ENCODE results near the gene RPS24.

Gene RPS24

GRCh38 chr10:78028438-78029268 lies 5.0 kb upstream of the RPS24 start:
- no peak for DNase-seq

DNA sequence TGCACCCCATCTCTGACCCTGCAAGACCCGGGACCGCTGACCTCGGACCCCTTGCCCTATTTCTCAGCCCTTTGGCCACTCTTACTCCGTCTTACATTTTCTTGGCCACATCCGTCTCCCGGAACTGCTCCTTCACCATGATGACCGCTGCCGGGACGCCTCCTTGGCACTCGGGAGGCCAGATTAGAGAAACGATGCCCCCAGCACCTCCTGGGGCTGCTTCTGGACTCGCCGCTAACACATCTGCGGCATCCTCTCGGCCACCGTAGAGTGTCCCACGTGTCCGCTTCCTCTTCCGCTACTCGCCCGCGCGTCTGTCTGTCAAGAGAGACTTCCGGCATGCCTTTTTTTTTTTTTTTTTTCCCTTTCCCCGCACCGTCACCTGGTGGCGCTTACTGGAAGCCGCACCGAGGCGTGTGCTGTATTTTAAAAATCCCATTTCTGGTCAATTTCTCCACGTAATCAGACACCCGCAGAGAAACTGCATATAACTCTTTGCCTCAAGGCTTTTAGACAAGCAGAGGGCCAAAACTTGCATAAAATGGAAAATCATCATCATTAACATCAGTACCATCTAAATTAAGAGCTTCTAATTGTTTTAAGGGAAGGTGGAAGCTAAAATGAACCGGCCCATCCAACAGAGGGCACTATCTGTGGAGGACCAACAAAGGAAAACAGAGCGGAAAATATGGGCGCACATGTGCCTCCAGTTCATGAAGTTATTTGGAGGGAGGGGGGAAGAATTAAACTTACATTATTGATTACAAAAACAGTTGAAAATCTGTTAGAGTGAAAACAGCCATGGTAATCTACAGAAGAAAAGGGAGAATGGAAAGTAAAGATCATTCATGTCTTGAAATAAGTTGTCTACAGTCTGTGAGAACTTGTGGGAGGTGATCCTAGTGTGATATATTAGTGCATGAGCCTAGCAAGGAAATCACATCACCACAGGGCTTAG lies 4.1 kb upstream of the RPS24 start, which contains the start of gene POLR3A:
TSS of gene POLR3A (minus strand) at position 247 of the 958 bp plus-strand sequence. CDS start at position 139, 108 bp downstream.
- peak; percentile 94 for DNase-seq

- DNase-seq: no peak
These were observed 351 bp upstream of the RPS24 start for GRCh38 chr10:78033387-78033636.

DNA sequence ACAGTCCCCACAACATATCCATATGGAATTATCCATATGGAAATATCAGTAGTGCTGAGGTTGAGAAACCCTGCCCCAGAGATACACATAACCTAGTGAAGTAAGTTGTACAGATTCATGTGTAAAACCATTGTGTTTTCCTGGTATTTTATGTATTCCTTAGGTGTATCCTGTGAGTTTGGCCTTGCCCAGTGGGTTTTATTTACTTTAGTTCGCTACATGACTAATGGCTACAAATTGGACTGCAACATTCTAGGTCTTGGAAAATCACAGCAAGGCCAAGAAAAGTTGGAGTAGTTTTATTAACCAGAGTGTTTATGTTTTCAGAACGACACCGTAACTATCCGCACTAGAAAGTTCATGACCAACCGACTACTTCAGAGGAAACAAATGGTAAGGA lies 1.4 kb downstream of the RPS24 start:
- DNase-seq: no peak

- DNase-seq: no peak
These were observed 1.8 kb downstream of the RPS24 start for GRCh38 chr10:78035437-78035836.

DNA sequence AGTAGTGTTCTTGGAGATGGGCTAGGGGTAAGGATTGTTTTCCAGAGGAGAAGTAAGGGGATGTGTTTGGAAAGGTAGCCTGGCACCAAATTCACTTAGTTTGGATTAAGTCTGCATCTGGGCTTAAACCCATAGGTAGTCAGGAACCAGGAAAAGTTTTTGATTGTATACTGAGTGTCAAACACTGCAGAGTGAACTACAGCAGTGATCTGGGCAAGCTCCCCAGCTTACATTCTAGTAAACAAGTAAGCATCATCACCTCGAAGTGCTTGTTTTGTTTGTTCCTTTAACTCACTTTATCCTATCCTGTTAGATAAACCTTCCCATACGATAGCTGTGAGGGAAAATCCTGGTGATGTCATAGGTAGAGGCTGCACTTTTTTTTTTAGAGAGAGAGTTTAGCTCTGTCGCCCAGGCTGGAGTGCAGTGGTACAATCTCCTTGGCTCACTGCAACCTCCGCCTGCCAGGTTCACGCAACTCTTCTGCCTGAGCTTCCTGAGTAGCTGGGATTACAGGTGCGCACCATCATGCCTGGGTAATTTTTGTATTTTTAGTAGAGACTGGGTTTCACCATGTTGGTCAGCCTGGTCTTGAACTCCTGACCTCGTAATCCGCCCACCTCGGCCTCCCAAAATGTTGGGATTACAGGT lies 2.4 kb downstream of the RPS24 start:
- no peak for DNase-seq

- DNase-seq: no peak
These were observed 4.4 kb downstream of the RPS24 start for GRCh38 chr10:78038105-78038504.

- DNase-seq: no peak
These were observed 5.3 kb downstream of the RPS24 start for GRCh38 chr10:78038791-78039547.

- no peak for DNase-seq
These were observed 6.1 kb downstream of the RPS24 start for GRCh38 chr10:78039743-78040142.

DNA sequence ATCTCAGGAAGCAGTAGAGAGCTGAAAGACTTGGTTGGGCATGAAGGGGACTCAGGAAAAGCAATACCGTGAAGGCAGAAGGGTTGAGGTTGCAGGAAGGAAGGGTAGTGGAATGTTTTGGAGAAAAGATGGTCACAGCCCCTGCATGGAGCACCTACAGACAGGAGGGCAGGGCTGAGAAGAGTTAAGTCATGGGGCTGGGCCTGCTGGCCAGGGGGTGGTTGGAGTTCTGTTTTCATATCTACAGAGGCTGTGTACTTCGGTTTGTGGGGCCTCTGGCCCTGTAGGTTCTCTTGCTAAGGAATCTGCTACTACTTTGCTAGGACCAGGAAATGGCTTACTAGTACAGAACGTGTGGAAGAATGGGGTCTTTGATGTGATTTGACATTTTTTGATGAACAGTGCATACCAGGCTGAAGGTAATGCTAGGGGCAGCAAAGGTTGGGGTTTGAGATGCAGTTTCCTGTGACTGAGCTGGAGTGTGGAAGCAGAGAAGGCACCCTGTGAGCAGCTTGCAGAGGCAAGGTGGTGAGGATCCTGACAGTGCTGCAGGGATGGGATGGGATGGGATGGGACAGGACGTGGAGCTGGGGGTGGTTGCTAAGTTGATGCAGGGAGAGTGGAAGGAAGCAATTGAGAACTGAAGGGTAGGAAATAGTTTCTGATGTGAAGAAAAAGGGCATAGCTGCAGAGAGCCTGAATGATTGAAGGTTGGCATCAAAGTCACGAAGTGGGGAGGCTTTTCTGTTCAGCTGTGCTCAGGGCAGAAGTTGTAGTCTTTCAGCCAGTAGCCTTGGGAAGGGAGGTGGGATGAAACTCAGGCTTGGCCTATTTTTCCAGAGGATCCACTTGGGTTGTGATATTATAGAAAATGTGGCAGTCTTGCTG lies 7.8 kb downstream of the RPS24 start:
- no peak for DNase-seq

GRCh38 chr10:78042058-78042751 lies 8.5 kb downstream of the RPS24 start:
- DNase-seq: no peak

DNA sequence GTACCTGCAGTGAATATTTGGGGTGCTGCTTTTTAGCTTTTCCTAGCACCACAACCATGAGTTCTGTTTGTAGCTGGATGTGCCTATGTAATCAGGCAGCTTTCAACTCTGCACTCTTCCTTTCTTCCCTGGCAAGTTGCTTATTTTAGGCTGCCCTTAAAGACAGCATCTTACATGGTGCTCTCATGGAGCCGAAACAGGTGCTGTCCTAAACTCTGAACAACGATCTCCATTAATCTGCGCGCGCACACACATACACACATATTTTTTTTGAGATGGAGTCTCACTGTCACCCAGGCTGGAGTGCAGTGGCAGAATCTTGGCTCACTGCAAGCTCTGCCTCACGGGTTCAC lies 9.1 kb downstream of the RPS24 start:
- DNase-seq: no peak

DNA sequence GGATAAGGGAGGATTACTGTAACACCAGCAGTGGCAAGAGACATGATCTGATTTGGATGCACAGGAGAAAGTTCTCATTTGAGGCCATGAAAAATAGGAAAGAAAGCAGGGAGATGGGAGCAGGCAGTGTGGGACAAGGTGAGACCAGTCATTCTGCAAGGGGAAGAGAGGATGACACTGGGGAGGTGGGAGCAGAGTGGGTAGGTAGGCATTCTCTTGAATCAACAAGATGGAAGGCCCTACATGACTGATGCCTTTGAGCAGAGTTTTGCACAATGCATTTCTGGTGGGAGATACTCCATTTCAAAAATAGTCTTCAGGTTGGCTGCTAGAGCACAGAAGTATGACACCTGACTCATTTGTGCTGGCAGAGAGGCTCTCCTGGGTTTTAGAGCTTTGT lies 10.5 kb downstream of the RPS24 start:
- DNase-seq: no peak

GRCh38 chr10:78044699-78045098 lies 11.0 kb downstream of the RPS24 start:
- DNase-seq: no peak

GRCh38 chr10:78045237-78045636 lies 11.6 kb downstream of the RPS24 start:
- no peak for DNase-seq

DNA sequence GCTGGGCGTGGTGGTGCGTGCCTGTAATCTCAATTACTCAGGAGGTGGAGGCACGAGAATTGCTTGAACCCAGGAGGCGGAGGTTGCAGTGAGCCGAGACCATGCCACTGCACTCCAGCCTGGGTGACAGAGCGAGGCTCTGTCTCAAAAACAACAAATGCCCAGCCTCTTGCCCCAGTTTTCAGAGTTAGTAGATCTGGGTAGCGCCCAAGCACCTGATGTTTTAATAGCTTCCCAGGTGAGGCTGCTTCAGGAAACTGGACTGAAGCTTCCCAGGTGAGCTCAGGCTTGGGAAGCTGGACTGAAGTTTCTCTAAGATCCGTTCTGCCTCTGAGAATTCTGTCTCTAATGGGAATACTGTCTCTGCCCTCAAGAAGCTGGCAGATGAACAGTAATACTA lies 12.2 kb downstream of the RPS24 start:
- no peak for DNase-seq

DNA sequence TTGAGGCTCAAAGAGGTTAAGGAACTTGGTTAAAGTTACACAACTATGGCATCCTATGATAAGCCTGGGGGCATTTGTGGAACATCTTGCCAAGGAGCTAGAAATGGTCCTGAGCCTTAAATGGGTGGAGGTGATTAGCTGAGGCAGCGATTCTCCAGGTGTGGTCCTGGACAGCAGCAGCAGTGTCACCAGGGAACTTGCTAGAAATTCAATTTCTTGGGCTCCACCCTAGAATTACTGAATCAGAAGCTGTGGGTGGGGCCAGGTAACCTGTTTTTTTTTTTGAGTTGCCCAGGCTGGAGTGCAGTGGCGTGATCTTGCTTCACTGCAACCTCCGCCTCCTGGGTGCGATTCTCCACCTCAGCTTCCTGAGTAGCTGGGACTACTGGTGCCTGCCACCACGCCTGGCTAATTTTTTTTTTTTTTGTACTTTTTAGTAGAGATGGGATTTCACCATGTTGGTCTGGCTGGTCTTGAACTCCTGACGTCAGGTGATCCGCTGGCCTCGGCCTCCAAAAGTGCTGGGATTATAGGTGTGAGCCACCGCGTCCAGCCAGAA lies 13.1 kb downstream of the RPS24 start:
- no peak for DNase-seq

DNA sequence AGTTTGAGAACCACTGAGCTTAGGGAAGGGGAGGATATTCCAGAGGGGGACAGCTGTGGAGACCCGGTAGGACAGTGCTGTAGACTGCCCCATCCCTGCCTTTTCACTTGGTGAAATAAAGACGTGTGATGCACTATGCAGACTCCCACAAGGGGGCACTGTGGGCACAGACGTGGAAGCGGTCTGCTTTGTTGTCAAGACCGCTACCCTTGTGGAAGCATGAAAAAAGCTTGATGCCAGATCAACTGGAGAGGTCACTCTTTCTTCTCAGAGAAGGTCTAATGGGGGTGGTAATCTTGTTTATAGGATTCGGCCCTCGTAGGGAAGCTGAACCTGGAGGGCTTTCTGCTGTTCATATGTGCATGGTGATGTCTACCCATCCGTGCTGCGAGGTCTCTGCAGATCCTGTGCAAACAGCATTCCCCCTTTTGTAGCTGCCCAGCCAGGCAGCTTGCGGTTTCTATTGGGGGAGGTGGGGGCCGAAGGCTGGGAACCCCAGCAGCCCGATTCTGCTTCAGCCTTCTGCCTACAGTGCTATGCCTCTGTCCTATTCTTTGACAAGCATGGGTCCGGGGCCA lies 13.7 kb downstream of the RPS24 start:
- peak; percentile 78 for DNase-seq

GRCh38 chr10:78049851-78050250 lies 16.2 kb downstream of the RPS24 start:
- DNase-seq: no peak

DNA sequence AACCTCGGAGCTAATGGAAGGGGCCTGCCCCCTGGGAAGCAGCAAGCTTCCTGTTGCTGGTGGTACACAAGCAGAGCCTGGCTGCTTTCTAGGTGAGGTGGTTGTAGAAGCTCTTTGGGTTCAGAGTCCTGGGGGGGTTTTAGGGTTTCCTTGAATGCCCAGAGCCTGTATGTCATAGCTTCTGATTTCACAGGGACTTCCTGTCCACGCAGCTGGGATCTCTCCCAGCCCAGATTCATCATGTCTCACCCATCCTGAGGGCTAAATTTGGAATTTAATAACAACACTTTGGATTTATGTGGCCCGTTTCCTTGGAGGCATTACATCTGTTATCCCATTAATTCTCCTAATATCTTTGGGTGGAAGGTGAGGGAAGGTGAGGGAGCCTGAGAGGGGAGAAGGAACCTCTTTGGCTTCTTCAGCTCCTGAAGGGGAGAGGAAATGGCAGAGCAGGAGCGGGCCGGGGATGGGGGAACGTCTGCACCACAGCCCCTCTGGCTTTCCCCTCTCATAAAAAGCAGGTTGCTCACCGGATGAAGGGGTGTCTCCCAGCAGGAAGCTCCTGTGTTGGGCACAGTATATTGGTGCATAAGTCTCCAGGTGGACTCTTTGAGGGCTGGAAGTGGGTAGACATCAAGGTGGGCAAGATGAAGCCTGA lies 19.7 kb downstream of the RPS24 start:
- DNase-seq: peak; percentile 13

All from T1000 (cell line).